H1 (cell line): ENCODE data around the gene SIX3. TPM values are rescaled to one million over a fixed set of nuclear protein-coding genes. Genes with fewer than 3 reads are reported as not detected.

Experiments used
- CTCF ChIA-PET: fragments of 300-600 bp; sonication (Branson Sonifier 250); formaldehyde crosslinking; loops from one replicate; lab custom pipeline; 2021; ENCODE audit not compliant: partially characterized antibody; lab: Charles Lee
- POLR2A ChIA-PET: fragments of 300-600 bp; sonication (Branson Sonifier 250); formaldehyde crosslinking; loops from one replicate; lab custom pipeline; 2021; ENCODE audit warnings: inconsistent platforms; ENCODE audit not compliant: partially characterized antibody; lab: Charles Lee
- DNase-seq, 2 experiments: peaks; one replicate each; pipeline versions ENCODE4 v3.0.0 to v3.0.0-alpha.2; 2010 to 2022; ENCODE audit warnings: low spot score in 2 of 2, low read depth in 1 of 2, mixed read lengths in 1 of 2
- FAIRE-seq: peaks from 2 replicates; lab custom pipeline; 2011; peaks lifted over from hg19 to GRCh38; lab: Jason Lieb, UNC
- H2AFZ ChIP-seq: 2 replicates; pipeline ENCODE4 v1.8.1; 2012; ENCODE audit warnings: low read length, inconsistent platforms
- H2AK5ac ChIP-seq: 2 replicates; pipeline ENCODE4 v1.6.1; 2013; ENCODE audit warnings: low read depth, low read length
- H2BK120ac ChIP-seq: replicated peaks from 2 replicates; pipeline ENCODE3; 2013; ENCODE audit warnings: low read depth, low read length, inconsistent platforms
- H2BK12ac ChIP-seq: 2 replicates; pipeline ENCODE4 v1.6.1; 2013; ENCODE audit warnings: low read depth, low read length
- H2BK15ac ChIP-seq: 2 replicates; pipeline ENCODE4 v1.6.1; 2013; ENCODE audit warnings: low read length
- H2BK20ac ChIP-seq: 2 replicates; pipeline ENCODE4 v1.6.1; 2013; ENCODE audit warnings: low read length
- H2BK5ac ChIP-seq: 2 replicates; pipeline ENCODE4 v1.6.1; 2013; ENCODE audit warnings: low read depth, low read length
- H3K14ac ChIP-seq: 2 replicates; pipeline ENCODE4 v1.6.1; 2013; ENCODE audit warnings: inconsistent platforms; ENCODE audit not compliant: insufficient read length
- H3K18ac ChIP-seq: 2 replicates; pipeline ENCODE4 v1.6.1; 2013; ENCODE audit warnings: low read length; ENCODE audit errors: extremely low read depth
- H3K23ac ChIP-seq: 2 replicates; pipeline ENCODE4 v1.6.1; 2013; ENCODE audit warnings: inconsistent platforms; ENCODE audit not compliant: insufficient read length
- H3K23me2 ChIP-seq: 2 replicates; pipeline ENCODE4 v1.6.1; 2013; ENCODE audit warnings: low read depth, low read length
- H3K27ac ChIP-seq: 2 replicates; pipeline ENCODE4 v1.6.1; 2011; ENCODE audit warnings: low read depth, low read length, inconsistent platforms
- H3K27me3 ChIP-seq, 4 experiments: replicated peaks in 1 of 4; 1 replicate in 1 of 4; 2 replicates in 3 of 4; pipeline versions ENCODE4 v1.6.1 to v1.8.1; 2011 to 2013; ENCODE audit warnings: low read length in 3 of 4, mild to moderate bottlenecking in 3 of 4, inconsistent platforms in 2 of 4, mixed read lengths in 2 of 4, moderate library complexity in 1 of 4; ENCODE audit not compliant: control insufficient read depth in 3 of 4, insufficient read depth in 3 of 4; ENCODE audit errors: extremely low read depth in 1 of 4
- H3K36me3 ChIP-seq, 4 experiments: 2 replicates each; pipeline versions ENCODE4 v1.6.1 to v1.8.1; 2011 to 2013; ENCODE audit warnings: mild to moderate bottlenecking in 4 of 4, low read length in 3 of 4, moderate library complexity in 2 of 4, control low read depth in 1 of 4, inconsistent platforms in 1 of 4; ENCODE audit not compliant: insufficient read depth in 4 of 4, control insufficient read depth in 2 of 4
- H3K4ac ChIP-seq: replicated peaks from 2 replicates; pipeline ENCODE3; 2013; ENCODE audit warnings: low read length, low read depth, mixed read lengths, inconsistent platforms; ENCODE audit not compliant: insufficient read length
- H3K4me1 ChIP-seq, 4 experiments: replicated peaks in 1 of 4; 1 replicate in 1 of 4; 2 replicates in 3 of 4; pipeline versions ENCODE4 v1.6.1 to v1.8.1; 2011 to 2013; ENCODE audit warnings: low read length in 3 of 4, inconsistent platforms in 2 of 4, mixed read lengths in 1 of 4; ENCODE audit not compliant: insufficient read depth in 4 of 4, control insufficient read depth in 3 of 4
- H3K4me2 ChIP-seq, 2 experiments: 2 replicates each; pipeline versions ENCODE4 v1.6.1 to v1.8.1; 2011 to 2013; ENCODE audit warnings: low read depth in 2 of 2, low read length in 2 of 2, control low read depth in 1 of 2, inconsistent platforms in 1 of 2, mild to moderate bottlenecking in 1 of 2; ENCODE audit not compliant: insufficient read depth in 1 of 2
- H3K4me3 ChIP-seq, 4 experiments: fragments of 200-600, 300-600 bp in 1 of 4; sonication (generic), shearing (Covaris generic), sonication (Bioruptor Twin) in 1 of 4; 2 replicates each; pipeline versions ENCODE4 v1.5.1 to v1.8.1; 2011 to 2016; ENCODE audit warnings: low read length in 4 of 4, low read depth in 3 of 4, control low read depth in 2 of 4, inconsistent platforms in 2 of 4, mild to moderate bottlenecking in 2 of 4, mixed read lengths in 1 of 4, moderate library complexity in 1 of 4; ENCODE audit not compliant: insufficient read depth in 2 of 4; ENCODE audit errors: extremely low read depth in 1 of 4
- H3K56ac ChIP-seq: replicated peaks from 2 replicates; pipeline ENCODE3; 2013; ENCODE audit warnings: low read depth, mild to moderate bottlenecking, mixed read lengths, low read length, inconsistent platforms; ENCODE audit not compliant: insufficient read length
- H3K79me1 ChIP-seq: 2 replicates; pipeline ENCODE4 v1.6.1; 2013; ENCODE audit warnings: low read depth, low read length, control low read depth
- H3K79me2 ChIP-seq, 2 experiments: 2 replicates each; pipeline versions ENCODE4 v1.6.1 to v1.8.1; 2012 to 2013; ENCODE audit warnings: low read length in 2 of 2, mild to moderate bottlenecking in 2 of 2, inconsistent platforms in 1 of 2; ENCODE audit not compliant: insufficient read depth in 2 of 2, control insufficient read depth in 1 of 2
- H3K9ac ChIP-seq, 4 experiments: replicated peaks in 1 of 4; 1 replicate in 1 of 4; 2 replicates in 3 of 4; pipeline versions ENCODE4 v1.6.1 to v1.8.1; 2011 to 2013; ENCODE audit warnings: low read depth in 3 of 4, low read length in 3 of 4, control low read depth in 2 of 4, mild to moderate bottlenecking in 2 of 4, moderate library complexity in 2 of 4, inconsistent platforms in 1 of 4; ENCODE audit errors: extremely low read depth in 1 of 4
- H3K9me3 ChIP-seq, 2 experiments: 2 replicates each; pipeline versions ENCODE4 v1.6.1 to v1.8.1; 2012 to 2013; ENCODE audit warnings: mild to moderate bottlenecking in 2 of 2, moderate library complexity in 2 of 2, control low read depth in 1 of 2, inconsistent platforms in 1 of 2, low read depth in 1 of 2, low read length in 1 of 2, mixed read lengths in 1 of 2; ENCODE audit not compliant: insufficient read depth in 2 of 2
- H4K20me1 ChIP-seq, 2 experiments: replicated peaks in 1 of 2; 2 replicates each; pipeline versions ENCODE3 to v1.8.1; 2011 to 2013; ENCODE audit warnings: inconsistent platforms in 2 of 2, low read length in 2 of 2, mild to moderate bottlenecking in 1 of 2; ENCODE audit not compliant: insufficient read depth in 2 of 2, control insufficient read depth in 1 of 2
- H4K5ac ChIP-seq: 2 replicates; pipeline ENCODE4 v1.6.1; 2013; ENCODE audit warnings: low read length, low read depth, mixed read lengths, inconsistent platforms; ENCODE audit not compliant: insufficient read length
- H4K8ac ChIP-seq: 2 replicates; pipeline ENCODE4 v1.8.0; 2013; ENCODE audit warnings: mild to moderate bottlenecking, moderate library complexity, low read length, inconsistent platforms; ENCODE audit not compliant: insufficient read depth; ENCODE audit errors: extremely low read depth
- H4K91ac ChIP-seq: replicated peaks from 2 replicates; pipeline ENCODE3; 2013; ENCODE audit warnings: low read length, mixed read lengths, inconsistent platforms; ENCODE audit not compliant: insufficient read length
- EP300 ChIP-seq, 2 experiments: IDR thresholded peaks; 1 replicate in 1 of 2; 2 replicates in 1 of 2; pipeline ENCODE4 v1.6.1; 2011 to 2012; ENCODE audit warnings: low read depth in 2 of 2, low read length in 2 of 2, mild to moderate bottlenecking in 2 of 2, borderline replicate concordance in 1 of 2, inconsistent platforms in 1 of 2, moderate library complexity in 1 of 2
- JUND ChIP-seq: IDR thresholded peaks from 2 replicates; pipeline ENCODE4 v1.6.1; 2011; ENCODE audit warnings: mild to moderate bottlenecking, improper control_type of control experiment, low read length
- POLR2A ChIP-seq, 2 experiments: IDR thresholded peaks; 1 replicate in 1 of 2; 2 replicates in 1 of 2; pipeline ENCODE4 v1.6.1; 2011; ENCODE audit warnings: low read depth in 2 of 2, low read length in 2 of 2, mild to moderate bottlenecking in 2 of 2; ENCODE audit errors: control extremely low read depth in 1 of 2
- RAD21 ChIP-seq, 2 experiments: IDR thresholded peaks in 1 of 2; conservative IDR thresholded peaks in 1 of 2; 2 replicates each; pipeline ENCODE4 v1.6.1; 2011; ENCODE audit warnings: low read depth in 2 of 2, low read length in 2 of 2, improper control_type of control experiment in 1 of 2, inconsistent platforms in 1 of 2, mild to moderate bottlenecking in 1 of 2, moderate library complexity in 1 of 2
- SIN3A ChIP-seq, 2 experiments: IDR thresholded peaks in 1 of 2; conservative IDR thresholded peaks in 1 of 2; 2 replicates each; pipeline ENCODE4 v1.6.1; 2011 to 2012; ENCODE audit warnings: low read length in 2 of 2, improper control_type of control experiment in 1 of 2, low read depth in 1 of 2, mild to moderate bottlenecking in 1 of 2
- SIX5 ChIP-seq: IDR thresholded peaks from 2 replicates; pipeline ENCODE4 v1.6.1; 2011; ENCODE audit warnings: mild to moderate bottlenecking, low read depth, low read length
- SP4 ChIP-seq: IDR thresholded peaks from 2 replicates; pipeline ENCODE4 v1.6.1; 2012; ENCODE audit warnings: low read length, inconsistent platforms
- TAF1 ChIP-seq: IDR thresholded peaks from 2 replicates; pipeline ENCODE4 v1.6.1; 2011; ENCODE audit warnings: mild to moderate bottlenecking, low read depth, low read length
- WGBS, 2 experiments: shearing (Covaris generic) in 1 of 2; methylation state at CpG; one replicate each; pipeline versions ENCODE4 v1.1.6 to v1.1.7; 2013 to 2015; ENCODE audit warnings: low lambda C conversion rate in 2 of 2, mixed read lengths in 2 of 2, inconsistent platforms in 1 of 2, low coverage in 1 of 2, missing lambda C conversion rate in 1 of 2; ENCODE audit not compliant: insufficient replicate concordance in 2 of 2, insufficient coverage in 1 of 2, insufficient read length in 1 of 2; ENCODE audit errors: extremely low coverage in 1 of 2, missing lambda C conversion rate in 1 of 2; 5-methylcytosine and 5-hydroxymethylcytosine counted together
- polyA plus RNA-seq, 7 experiments: library from polyadenylated mRNA; depleted of rRNA in 3 of 7; stranded (reverse) in 5 of 7; unstranded in 2 of 7; fragments of >200 nt in 5 of 7; fragments of 200-250 nt in 2 of 7; gene quantifications; 1 replicate in 5 of 7; 2 replicates in 1 of 7; 4 replicates in 1 of 7; pipeline versions ENCODE4 v1.2.1 to v1.2.3, GENCODE V29; 2011 to 2013; ENCODE audit warnings: missing spikeins in 2 of 7, mixed read lengths in 2 of 7
- total RNA-seq: library from RNA; stranded (reverse); fragmentation: NEBNext Ultra II Directional; extraction: Animal tissue kit (Norgen Biotek cat#: 25700); gene quantifications from 2 replicates; pipeline ENCODE4 v1.2.1, GENCODE V29; 2021
- TF ChIP-seq, protein P1 (sequence below), 3 experiments: IDR thresholded peaks; 1 replicate in 2 of 3; 2 replicates in 1 of 3; pipeline versions ENCODE4 v1.5.1 to v1.6.1; 2011; ENCODE audit warnings: low read length in 3 of 3, mild to moderate bottlenecking in 3 of 3, inconsistent platforms in 2 of 3, low read depth in 1 of 3, moderate library complexity in 1 of 3; ENCODE audit not compliant: insufficient read depth in 1 of 3; ENCODE audit errors: control extremely low read depth in 1 of 3

SIX3 gene
- total and polyA plus RNA-seq, 2 of the 8 experiments (the other 6 are each of a cell fraction or from before 2014, with no cell fraction given): 0.02 to 0.19 TPM

GRCh38 chr2:44974064-44974715 lies 32.7 kb downstream of the SIX3 start:
- H3K14ac ChIP-seq: no peak overlapping the region
- H3K79me1 ChIP-seq: no peaks in the 10 kb centered on the region
- WGBS, 2 experiments: 47% methylated on average over 6 of the region's 6 CpGs; no CpG with 5 or more reads in 1 of the 2 experiments
- no peak overlapping the region for H3K9ac ChIP-seq
- POLR2A ChIA-PET: no interaction called here
- H2BK12ac ChIP-seq: no peak overlapping the region
- H2BK120ac ChIP-seq: no peak overlapping the region
- no peak overlapping the region for H4K8ac ChIP-seq
- H2BK5ac ChIP-seq: no peak overlapping the region
- H2AFZ ChIP-seq: no peak overlapping the region
- no peaks in the 10 kb centered on the region for H3K23me2 ChIP-seq
- no peak overlapping the region for H3K18ac ChIP-seq
- CTCF ChIA-PET: interaction anchor here (0.6 to 9.0 kb wide), 29 partner anchors 9 to 606 kb away, joined by 3 to 214 read pairs (median 4); no protein-coding TSS in a partner anchor
- no peak overlapping the region for H3K4ac ChIP-seq
- TF ChIP-seq TAF1 (no peak), SIX5 (no peak), EP300 (IDR thresholded peaks at IDR 0.05; ENCODE audit: borderline replicate concordance in 1 of 2, low read depth in 2 of 2, low read length in 2 of 2) (no peak), SIN3A (conservative IDR thresholded peaks at IDR 0.05 in 1 of 2, IDR thresholded peaks at IDR 0.05 in 1 of 2; ENCODE audit: low read depth in 1 of 2, low read length in 2 of 2) (no peak), POLR2A (IDR thresholded peaks at IDR 0.05; ENCODE audit: control extremely low read depth in 1 of 2, low read depth in 2 of 2, low read length in 2 of 2) (no peak), SP4 (no peak), JUND (no peak), RAD21 (IDR thresholded peaks at IDR 0.05 in 1 of 2, conservative IDR thresholded peaks at IDR 0.05 in 1 of 2; ENCODE audit: low read depth in 2 of 2, low read length in 2 of 2) (peak; percentile 85 to 92)
- TF ChIP-seq, protein P1, sequence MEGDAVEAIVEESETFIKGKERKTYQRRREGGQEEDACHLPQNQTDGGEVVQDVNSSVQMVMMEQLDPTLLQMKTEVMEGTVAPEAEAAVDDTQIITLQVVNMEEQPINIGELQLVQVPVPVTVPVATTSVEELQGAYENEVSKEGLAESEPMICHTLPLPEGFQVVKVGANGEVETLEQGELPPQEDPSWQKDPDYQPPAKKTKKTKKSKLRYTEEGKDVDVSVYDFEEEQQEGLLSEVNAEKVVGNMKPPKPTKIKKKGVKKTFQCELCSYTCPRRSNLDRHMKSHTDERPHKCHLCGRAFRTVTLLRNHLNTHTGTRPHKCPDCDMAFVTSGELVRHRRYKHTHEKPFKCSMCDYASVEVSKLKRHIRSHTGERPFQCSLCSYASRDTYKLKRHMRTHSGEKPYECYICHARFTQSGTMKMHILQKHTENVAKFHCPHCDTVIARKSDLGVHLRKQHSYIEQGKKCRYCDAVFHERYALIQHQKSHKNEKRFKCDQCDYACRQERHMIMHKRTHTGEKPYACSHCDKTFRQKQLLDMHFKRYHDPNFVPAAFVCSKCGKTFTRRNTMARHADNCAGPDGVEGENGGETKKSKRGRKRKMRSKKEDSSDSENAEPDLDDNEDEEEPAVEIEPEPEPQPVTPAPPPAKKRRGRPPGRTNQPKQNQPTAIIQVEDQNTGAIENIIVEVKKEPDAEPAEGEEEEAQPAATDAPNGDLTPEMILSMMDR (IDR thresholded peaks at IDR 0.05; ENCODE audit: control extremely low read depth in 1 of 3, insufficient read depth in 1 of 3, low read depth in 1 of 3, low read length in 3 of 3): peak in 2 of 3 experiments; percentile 81 to 84; a peak in 3 of 4 replicates
- no peaks in the 10 kb centered on the region for H3K79me2 ChIP-seq
- no peak overlapping the region for H2BK15ac ChIP-seq
- DNase-seq (peak in 1 of 2 experiments; percentile 74), FAIRE-seq (peak; percentile 92)
- H2BK20ac ChIP-seq: no peak overlapping the region
- no peak overlapping the region for H3K23ac ChIP-seq
- H3K56ac ChIP-seq: no peak overlapping the region
- no peak overlapping the region for H4K5ac ChIP-seq
- no peak overlapping the region for H3K27ac ChIP-seq
- H3K4me1 ChIP-seq: peaks cover 2 to 19% (median 10%) of the 10 kb centered on the region in 4 experiments; a peak in 6 of 7 replicates
- no peaks in the 10 kb centered on the region; a peak in 1 of 7 replicates for H3K27me3 ChIP-seq
- no peaks in the 10 kb centered on the region for H3K36me3 ChIP-seq
- H4K20me1 ChIP-seq: no peaks in the 10 kb centered on the region
- no peak overlapping the region for H4K91ac ChIP-seq
- no peaks in the 10 kb centered on the region for H3K9me3 ChIP-seq
- H2AK5ac ChIP-seq: no peak overlapping the region
- H3K4me3 ChIP-seq: no peak overlapping the region
- no peak overlapping the region for H3K4me2 ChIP-seq
